ENCODE measurements around the gene KAZALD1. TPM values are rescaled to one million over a fixed set of nuclear protein-coding genes. Genes with fewer than 3 reads are reported as not detected.

Gene KAZALD1
- polyA plus RNA-seq, 2 of the 4 experiments (the other 2 are of a cell fraction), result 4.3 to 4.5 TPM

GRCh38 chr10:101070098-101070497 lies 8.3 kb downstream of the KAZALD1 start:
- Histone ChIP-seq H3K4me2 (no peak overlapping the region), H3K27ac (no peak overlapping the region), H3K4me1 (peaks cover 9% of the 10 kb centered on the region), H3K9me3 (no peaks in the 10 kb centered on the region), H3K4me3 (no peak overlapping the region)
- DNase-seq (ENCODE audit: low read depth in 1 of 2, low spot score in 1 of 2) (no peak), FAIRE-seq (no peak), ATAC-seq (no peak)
- 59% methylated on average over 3 of the region's 3 CpGs for WGBS (ENCODE audit: missing lambda C conversion rate)
- ChIA-PET POLR2A (no interaction called here), CTCF (interaction anchor here (1.9 to 65.1 kb wide), 3 partner anchors 7 to 72 kb away, joined by 9 to 2364 read pairs (median 2364); partner anchors contain the start of genes KAZALD1, PDZD7 and SFXN3)
- TF ChIP-seq TP53 (CRISPR knock-in tag; IDR thresholded peaks at IDR 0.05) (no peak), RAD21 (conservative IDR thresholded peaks at IDR 0.05 in 1 of 2, IDR thresholded peaks at IDR 0.05 in 1 of 2) (no peak), HOXA7 (CRISPR knock-in tag; IDR thresholded peaks at IDR 0.05) (no peak), CBX8 (IDR thresholded peaks at IDR 0.05) (no peak), PHF8 (IDR thresholded peaks at IDR 0.05; ENCODE audit: borderline replicate concordance, low read depth) (no peak)

GRCh38 chr10:101071267-101071884 lies 9.6 kb downstream of the KAZALD1 start:
- FAIRE-seq (no peak), DNase-seq (ENCODE audit: low read depth in 1 of 2, low spot score in 1 of 2) (no peak), ATAC-seq (no peak)
- ChIA-PET CTCF (interaction anchor here (0.6 to 65.1 kb wide), 4 partner anchors 6 to 448 kb away, joined by 3 to 2364 read pairs (median 1186); partner anchors contain the start of genes KAZALD1, PDZD7 and SFXN3), POLR2A (interaction anchor here (1.1 kb wide), 1 partner anchor 10 kb away, joined by 3 read pairs; the partner anchor contains the start of gene KAZALD1)
- 67% methylated on average over 6 of the region's 6 CpGs for WGBS (ENCODE audit: missing lambda C conversion rate)
- H3K27ac ChIP-seq, result no peak overlapping the region
- no peaks in the 10 kb centered on the region for H3K9me3 ChIP-seq
- TF ChIP-seq FOSL2 (IDR thresholded peaks at IDR 0.05) (no peak), FOSL2 (CRISPR knock-in tag; IDR thresholded peaks at IDR 0.05) (no peak), EP300 (IDR thresholded peaks at IDR 0.05) (no peak), HMGXB4 (CRISPR knock-in tag; IDR thresholded peaks at IDR 0.05; ENCODE audit: borderline replicate concordance) (no peak), ZFP36 (IDR thresholded peaks at IDR 0.05; ENCODE audit: borderline replicate concordance, partially characterized antibody) (no peak), JUNB (IDR thresholded peaks at IDR 0.05) (no peak), CBX8 (IDR thresholded peaks at IDR 0.05) (no peak), MYC (IDR thresholded peaks at IDR 0.05; ENCODE audit: borderline replicate concordance, low read length) (no peak), EHMT2 (IDR thresholded peaks at IDR 0.05; ENCODE audit: low read depth) (no peak), CHD2 (IDR thresholded peaks at IDR 0.05; ENCODE audit: low read length, partially characterized antibody) (no peak), FOSB (CRISPR knock-in tag; IDR thresholded peaks at IDR 0.05) (no peak), POLR2A (IDR thresholded peaks at IDR 0.05; ENCODE audit: low read length) (no peak), EHF (CRISPR knock-in tag; IDR thresholded peaks at IDR 0.05) (no peak), RAD21 (conservative IDR thresholded peaks at IDR 0.05 in 1 of 2, IDR thresholded peaks at IDR 0.05 in 1 of 2) (no peak), KDM5A (IDR thresholded peaks at IDR 0.05) (no peak), NFE2L2 (conservative IDR thresholded peaks at IDR 0.05; ENCODE audit: low read length) (no peak), BHLHE40 (IDR thresholded peaks at IDR 0.05; ENCODE audit: low read depth, low read length) (no peak), CHD4 (IDR thresholded peaks at IDR 0.05; ENCODE audit: borderline replicate concordance) (no peak), ZC3H11A (IDR thresholded peaks at IDR 0.05) (no peak), RARB (CRISPR knock-in tag; IDR thresholded peaks at IDR 0.05) (no peak)
- H3K4me3 ChIP-seq, result no peak overlapping the region
- H3K4me2 ChIP-seq, result no peak overlapping the region
- no peaks in the 10 kb centered on the region for H3K4me1 ChIP-seq

- 89% methylated on average over 7 of the region's 7 CpGs for WGBS (ENCODE audit: missing lambda C conversion rate)
- POLR2A ChIA-PET, result interaction anchor here (0.6 to 1.1 kb wide), 2 partner anchors 11 to 31 kb away, joined by 3 to 10 read pairs; partner anchors contain the start of gene KAZALD1
Measured at GRCh38 chr10:101071885-101072433, 10.2 kb downstream of the KAZALD1 start.

More at GRCh38 chr10:101071885-101072433, 10.2 kb downstream of the KAZALD1 start:
- H3K4me3 ChIP-seq, result no peak overlapping the region
- FAIRE-seq, result no peak
- CTCF ChIA-PET, result interaction anchor here (1.1 to 65.1 kb wide), 3 partner anchors 5 to 70 kb away, joined by 7 to 2364 read pairs (median 2364); partner anchors contain the start of genes KAZALD1, PDZD7 and SFXN3
- no peak for DNase-seq (ENCODE audit: low read depth in 1 of 2, low spot score in 1 of 2)
- no peak for TF ChIP-seq CHD4 (IDR thresholded peaks at IDR 0.05; ENCODE audit: borderline replicate concordance)
- no peak for TF ChIP-seq ZFP36 (IDR thresholded peaks at IDR 0.05; ENCODE audit: borderline replicate concordance, partially characterized antibody)
- no peak for TF ChIP-seq ELK1 (IDR thresholded peaks at IDR 0.05; ENCODE audit: low read depth, low read length)
- TF ChIP-seq RAD21 (conservative IDR thresholded peaks at IDR 0.05 in 1 of 2, IDR thresholded peaks at IDR 0.05 in 1 of 2), result no peak
- TF ChIP-seq ZC3H11A (IDR thresholded peaks at IDR 0.05), result no peak
- TF ChIP-seq BHLHE40 (IDR thresholded peaks at IDR 0.05; ENCODE audit: low read depth, low read length), result no peak
- no peak overlapping the region for H3K27ac ChIP-seq
- no peak for ATAC-seq
- no peaks in the 10 kb centered on the region for H3K4me1 ChIP-seq
- no peak overlapping the region for H3K4me2 ChIP-seq
- H3K9me3 ChIP-seq, result no peaks in the 10 kb centered on the region
